Erythroblast (primary cell): Measurements from ENCODE around the gene FOSL1.

Experiments used
- DNase-seq, 2 experiments: peaks; one replicate each; lab custom pipeline; 2025; lab: John Stamatoyannopoulos, UW
- GATA1 ChIP-seq: IDR thresholded peaks from 2 replicates; pipeline ENCODE4 v1.6.1; 2011; ENCODE audit warnings: low read depth, mild to moderate bottlenecking, control low read depth, low read length, moderate library complexity
- POLR2A ChIP-seq: IDR thresholded peaks from 2 replicates; pipeline ENCODE4 v1.6.1; 2011; ENCODE audit warnings: mild to moderate bottlenecking, low read length

Gene FOSL1

GRCh38 chr11:65928667-65929066, 28.5 kb upstream of the FOSL1 start:
- peak; percentile 40 to 47 for DNase-seq
- TF ChIP-seq POLR2A (no peak), GATA1 (no peak)

GRCh38 chr11:65927904-65928397, 27.8 kb upstream of the FOSL1 start:
- DNase-seq: peak; percentile 92
- TF ChIP-seq GATA1: no peak
- peak; percentile 48 for TF ChIP-seq POLR2A

GRCh38 chr11:65925397-65925796, 25.2 kb upstream of the FOSL1 start:
- TF ChIP-seq POLR2A: no peak
- TF ChIP-seq GATA1: no peak
- DNase-seq: no peak

- TF ChIP-seq POLR2A (no peak), GATA1 (no peak)
- DNase-seq: no peak
Measured at GRCh38 chr11:65922565-65922964, 22.4 kb upstream of the FOSL1 start.

GRCh38 chr11:65921876-65922275, 21.7 kb upstream of the FOSL1 start:
- TF ChIP-seq GATA1 (no peak), POLR2A (no peak)
- no peak for DNase-seq

GRCh38 chr11:65921033-65921555, 20.9 kb upstream of the FOSL1 start:
- no peak for DNase-seq

GRCh38 chr11:65920372-65920802, 20.2 kb upstream of the FOSL1 start:
- peak in 1 of 2 experiments; percentile 49 for DNase-seq
- TF ChIP-seq POLR2A (no peak), GATA1 (no peak)

More at GRCh38 chr11:65921033-65921555, 20.9 kb upstream of the FOSL1 start:
- no peak for TF ChIP-seq GATA1
- TF ChIP-seq POLR2A: no peak

GRCh38 chr11:65919573-65920371, 19.6 kb upstream of the FOSL1 start:
- DNase-seq: peak; percentile 79 to 83

GRCh38 chr11:65919141-65919572, 19.0 kb upstream of the FOSL1 start, which contains the start of gene DRAP1:
DRAP1 (plus strand) TSS chr11:65919426; CDS start chr11:65919502, 76 bp downstream.
- DNase-seq: peak; percentile 99 to 100
- peak; percentile 33 for TF ChIP-seq POLR2A
- no peak for TF ChIP-seq GATA1

More at GRCh38 chr11:65919573-65920371, 19.6 kb upstream of the FOSL1 start:
- TF ChIP-seq GATA1 (no peak), POLR2A (no peak)

- TF ChIP-seq GATA1: no peak
- peak; percentile 37 for TF ChIP-seq POLR2A
- DNase-seq: peak in 1 of 2 experiments; percentile 88
Measured at GRCh38 chr11:65918211-65919140, 18.3 kb upstream of the FOSL1 start, which contains the start of gene C11orf68. C11orf68 (minus strand) TSS chr11:65919062; CDS start chr11:65919031, 31 bp downstream.

- no peak for DNase-seq
- no peak for TF ChIP-seq GATA1
- TF ChIP-seq POLR2A: no peak
Measured at GRCh38 chr11:65917434-65918210, 17.4 kb upstream of the FOSL1 start.

- no peak for DNase-seq
- TF ChIP-seq GATA1: no peak
- no peak for TF ChIP-seq POLR2A
Measured at GRCh38 chr11:65917077-65917433, 16.9 kb upstream of the FOSL1 start.

GRCh38 chr11:65916391-65916790, 16.2 kb upstream of the FOSL1 start:
- TF ChIP-seq POLR2A: no peak
- TF ChIP-seq GATA1: no peak
- DNase-seq: no peak
